ES-I3 (cell line): Measurements from ENCODE around the gene RRP12.

Experiments
- H3K36me3 ChIP-seq: 2 replicates; pipeline ENCODE4 v1.6.1; 2013; ENCODE audit warnings: mild to moderate bottlenecking, low read length, control low read depth, moderate library complexity; ENCODE audit not compliant: insufficient read depth
- H3K4me1 ChIP-seq: 2 replicates; pipeline ENCODE4 v1.6.1; 2013; ENCODE audit warnings: mild to moderate bottlenecking, control low read depth, low read length; ENCODE audit not compliant: insufficient read depth
- H3K9ac ChIP-seq: 2 replicates; pipeline ENCODE4 v1.6.1; 2013; ENCODE audit warnings: low read depth, mild to moderate bottlenecking, low read length, moderate library complexity
- H3K9me3 ChIP-seq: 2 replicates; pipeline ENCODE4 v1.6.1; 2013; ENCODE audit warnings: mild to moderate bottlenecking, low read length, moderate library complexity; ENCODE audit not compliant: control insufficient read depth, insufficient read depth

The RRP12 gene, protein sequence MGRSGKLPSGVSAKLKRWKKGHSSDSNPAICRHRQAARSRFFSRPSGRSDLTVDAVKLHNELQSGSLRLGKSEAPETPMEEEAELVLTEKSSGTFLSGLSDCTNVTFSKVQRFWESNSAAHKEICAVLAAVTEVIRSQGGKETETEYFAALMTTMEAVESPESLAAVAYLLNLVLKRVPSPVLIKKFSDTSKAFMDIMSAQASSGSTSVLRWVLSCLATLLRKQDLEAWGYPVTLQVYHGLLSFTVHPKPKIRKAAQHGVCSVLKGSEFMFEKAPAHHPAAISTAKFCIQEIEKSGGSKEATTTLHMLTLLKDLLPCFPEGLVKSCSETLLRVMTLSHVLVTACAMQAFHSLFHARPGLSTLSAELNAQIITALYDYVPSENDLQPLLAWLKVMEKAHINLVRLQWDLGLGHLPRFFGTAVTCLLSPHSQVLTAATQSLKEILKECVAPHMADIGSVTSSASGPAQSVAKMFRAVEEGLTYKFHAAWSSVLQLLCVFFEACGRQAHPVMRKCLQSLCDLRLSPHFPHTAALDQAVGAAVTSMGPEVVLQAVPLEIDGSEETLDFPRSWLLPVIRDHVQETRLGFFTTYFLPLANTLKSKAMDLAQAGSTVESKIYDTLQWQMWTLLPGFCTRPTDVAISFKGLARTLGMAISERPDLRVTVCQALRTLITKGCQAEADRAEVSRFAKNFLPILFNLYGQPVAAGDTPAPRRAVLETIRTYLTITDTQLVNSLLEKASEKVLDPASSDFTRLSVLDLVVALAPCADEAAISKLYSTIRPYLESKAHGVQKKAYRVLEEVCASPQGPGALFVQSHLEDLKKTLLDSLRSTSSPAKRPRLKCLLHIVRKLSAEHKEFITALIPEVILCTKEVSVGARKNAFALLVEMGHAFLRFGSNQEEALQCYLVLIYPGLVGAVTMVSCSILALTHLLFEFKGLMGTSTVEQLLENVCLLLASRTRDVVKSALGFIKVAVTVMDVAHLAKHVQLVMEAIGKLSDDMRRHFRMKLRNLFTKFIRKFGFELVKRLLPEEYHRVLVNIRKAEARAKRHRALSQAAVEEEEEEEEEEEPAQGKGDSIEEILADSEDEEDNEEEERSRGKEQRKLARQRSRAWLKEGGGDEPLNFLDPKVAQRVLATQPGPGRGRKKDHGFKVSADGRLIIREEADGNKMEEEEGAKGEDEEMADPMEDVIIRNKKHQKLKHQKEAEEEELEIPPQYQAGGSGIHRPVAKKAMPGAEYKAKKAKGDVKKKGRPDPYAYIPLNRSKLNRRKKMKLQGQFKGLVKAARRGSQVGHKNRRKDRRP (N-terminal part only)

DNA sequence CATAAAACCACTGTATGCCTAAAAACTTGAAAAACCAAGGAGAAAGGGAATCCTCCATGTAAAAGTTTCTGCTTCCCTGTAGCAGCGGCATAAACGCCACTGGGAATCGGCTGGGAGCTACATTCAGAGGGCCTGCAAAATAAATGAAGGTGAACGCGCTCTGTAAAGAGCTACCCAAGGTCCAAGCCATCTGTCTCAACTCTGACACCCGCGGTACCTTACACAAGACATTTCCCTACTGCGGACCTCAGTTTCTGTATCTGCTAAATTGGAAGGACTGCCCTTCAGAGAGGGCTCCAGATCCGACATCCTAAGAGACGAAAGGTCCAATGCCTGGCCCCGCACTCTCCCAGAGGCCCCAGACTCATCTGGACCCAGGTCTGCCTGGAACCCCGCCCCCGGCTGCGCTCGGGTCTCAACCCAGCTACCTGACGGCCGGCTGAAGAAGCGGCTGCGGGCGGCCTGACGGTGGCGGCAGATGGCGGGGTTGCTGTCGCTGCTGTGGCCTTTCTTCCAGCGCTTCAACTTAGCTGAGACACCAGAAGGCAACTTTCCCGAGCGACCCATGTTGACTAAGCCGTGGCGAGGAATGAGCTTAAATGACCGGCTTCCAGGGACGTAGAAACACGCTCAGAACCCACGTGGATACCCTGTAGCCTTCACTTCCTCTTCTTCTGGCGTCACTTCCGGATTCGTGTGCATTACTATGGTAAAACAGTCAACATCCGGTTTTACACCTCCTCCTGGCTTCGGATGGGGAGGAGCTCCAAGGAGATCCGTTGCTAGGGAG lies at the start of gene RRP12:
RRP12 (minus strand) TSS at position 676 of the 790 bp plus-strand sequence; CDS start at position 567, 109 bp downstream.
- no peaks in the 10 kb centered on the region for H3K9me3 ChIP-seq
- H3K9ac ChIP-seq: peak within 1 kb of the TSS; percentile 73; the same call in 1 of the 2 replicates
- H3K36me3 ChIP-seq: no peaks in the 10 kb centered on the region
- H3K4me1 ChIP-seq: no peaks in the 10 kb centered on the region

GRCh38 chr10:97450828-97451227 lies 49.7 kb upstream of the RRP12 start:
- Histone ChIP-seq H3K9ac (no peak overlapping the region), H3K9me3 (no peaks in the 10 kb centered on the region), H3K36me3 (peaks cover 11% of the 10 kb centered on the region), H3K4me1 (no peaks in the 10 kb centered on the region)

GRCh38 chr10:97445722-97446639 lies 44.8 kb upstream of the RRP12 start, which contains the start of the genes EXOSC1 and ZDHHC16:
TSS of gene EXOSC1 (minus strand) at chr10:97446006. CDS start at chr10:97445985, 21 bp downstream.
TSS of gene ZDHHC16 (plus strand) at chr10:97446175. CDS start at chr10:97451676, 5,501 bp downstream.
- peaks cover under 1% of the 10 kb centered on the region; the same call in 1 of the 2 replicates for H3K36me3 ChIP-seq
- H3K9ac ChIP-seq: peak within 1 kb of the TSS; percentile 68
- peaks cover 4% of the 10 kb centered on the region; the same call in 1 of the 2 replicates for H3K4me1 ChIP-seq
- no peaks in the 10 kb centered on the region for H3K9me3 ChIP-seq

GRCh38 chr10:97445357-97445721 lies 44.2 kb upstream of the RRP12 start:
- H3K9ac ChIP-seq: peak overlapping the region; percentile 68
- H3K9me3 ChIP-seq: no peaks in the 10 kb centered on the region
- peaks cover 6% of the 10 kb centered on the region; the same call in 1 of the 2 replicates for H3K36me3 ChIP-seq

GRCh38 chr10:97444212-97444611 lies 43.1 kb upstream of the RRP12 start:
- Histone ChIP-seq H3K9me3 (no peaks in the 10 kb centered on the region), H3K36me3 (peaks cover 11% of the 10 kb centered on the region), H3K9ac (no peak overlapping the region), H3K4me1 (peaks cover 4% of the 10 kb centered on the region; the same call in 1 of the 2 replicates)

More at GRCh38 chr10:97445357-97445721, 44.2 kb upstream of the RRP12 start:
- peaks cover 4% of the 10 kb centered on the region; the same call in 1 of the 2 replicates for H3K4me1 ChIP-seq

GRCh38 chr10:97442277-97442676 lies 41.1 kb upstream of the RRP12 start:
- H3K36me3 ChIP-seq: peaks cover 15% of the 10 kb centered on the region

GRCh38 chr10:97435211-97435610 lies 34.1 kb upstream of the RRP12 start:
- Histone ChIP-seq H3K36me3 (peaks cover 34% of the 10 kb centered on the region), H3K4me1 (no peaks in the 10 kb centered on the region), H3K9me3 (no peaks in the 10 kb centered on the region), H3K9ac (no peak overlapping the region)

More at GRCh38 chr10:97442277-97442676, 41.1 kb upstream of the RRP12 start:
- Histone ChIP-seq H3K9ac (no peak overlapping the region), H3K9me3 (no peaks in the 10 kb centered on the region), H3K4me1 (peaks cover 4% of the 10 kb centered on the region; the same call in 1 of the 2 replicates)

DNA sequence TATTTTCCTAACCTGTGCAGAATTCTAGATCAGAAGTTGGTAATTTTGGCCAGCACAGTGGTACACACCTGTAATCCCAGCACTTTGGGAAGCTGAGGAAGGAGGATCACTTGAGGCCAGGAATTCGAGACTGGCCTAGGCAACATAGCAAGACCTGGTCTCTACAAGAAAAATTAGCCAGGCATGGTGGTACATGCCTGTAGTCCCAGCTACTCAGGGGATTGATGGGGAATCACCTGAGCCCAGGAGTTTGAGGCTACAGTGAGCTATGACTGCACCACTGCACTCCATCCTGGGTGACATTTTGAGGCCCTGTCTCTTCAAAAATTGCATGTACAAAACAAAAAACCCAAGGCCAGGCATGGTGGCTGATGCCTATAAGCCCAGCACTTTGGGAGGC lies 33.4 kb upstream of the RRP12 start:
- Histone ChIP-seq H3K9ac (no peak overlapping the region), H3K36me3 (peaks cover 36% of the 10 kb centered on the region), H3K4me1 (no peaks in the 10 kb centered on the region), H3K9me3 (no peaks in the 10 kb centered on the region)

DNA sequence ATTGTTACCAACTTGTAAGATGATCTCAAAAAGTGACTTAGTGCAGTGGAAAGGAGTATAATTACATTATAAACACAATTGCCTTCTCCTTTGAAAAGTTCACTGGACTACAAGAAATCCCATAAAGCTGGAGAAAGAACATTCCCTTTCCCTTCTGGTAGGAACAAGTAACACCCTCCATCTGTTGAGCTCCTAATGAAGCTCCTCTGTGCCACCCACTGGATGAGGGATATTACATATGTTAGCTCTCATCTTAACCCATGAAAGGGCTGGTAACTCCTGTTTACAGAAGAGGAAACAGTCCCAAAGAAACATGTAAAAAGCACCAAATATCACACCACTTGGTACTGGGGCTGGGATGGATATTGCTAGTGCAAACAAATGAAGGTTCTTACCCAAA lies 32.9 kb upstream of the RRP12 start:
- no peaks in the 10 kb centered on the region for H3K4me1 ChIP-seq
- no peaks in the 10 kb centered on the region for H3K9me3 ChIP-seq
- no peak overlapping the region for H3K9ac ChIP-seq
- H3K36me3 ChIP-seq: peaks cover 31% of the 10 kb centered on the region

DNA sequence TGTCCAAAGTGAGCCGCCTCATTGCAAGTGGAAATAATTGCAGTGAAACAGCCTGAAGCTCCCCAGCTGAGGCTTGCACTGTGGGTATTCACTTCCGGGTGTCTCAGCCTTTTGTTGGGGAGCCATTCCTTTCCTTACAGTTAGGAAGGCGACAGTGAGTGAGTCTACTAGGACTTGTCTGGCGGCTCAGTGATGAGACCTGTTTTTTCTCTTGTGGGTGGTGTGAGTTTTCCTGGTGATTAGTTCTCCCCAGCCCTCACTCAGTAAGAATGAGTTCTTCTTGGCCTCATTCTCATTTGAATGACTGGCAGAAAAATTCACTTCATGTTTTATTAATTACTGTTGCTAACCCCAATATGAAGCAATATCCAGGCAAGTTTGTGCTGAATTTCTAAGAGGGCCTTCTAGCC lies 27.4 kb upstream of the RRP12 start:
- H3K36me3 ChIP-seq: peaks cover 23% of the 10 kb centered on the region

GRCh38 chr10:97427571-97428179 lies 26.5 kb upstream of the RRP12 start:
- Histone ChIP-seq H3K36me3 (peaks cover 23% of the 10 kb centered on the region), H3K4me1 (peaks cover 4% of the 10 kb centered on the region; the same call in 1 of the 2 replicates), H3K9ac (peak overlapping the region; percentile 100), H3K9me3 (no peaks in the 10 kb centered on the region)

More for the DNA sequence above, 27.4 kb upstream of the RRP12 start:
- peaks cover 4% of the 10 kb centered on the region; the same call in 1 of the 2 replicates for H3K4me1 ChIP-seq
- peak overlapping the region; percentile 100 for H3K9ac ChIP-seq
- no peaks in the 10 kb centered on the region for H3K9me3 ChIP-seq
